ENCODE results near the gene STK24. TPM values are rescaled to one million over a fixed set of nuclear protein-coding genes. Genes with fewer than 3 reads are reported as not detected.
A peak's percentile ranks its signal among the peaks of the same experiment; 100 is the strongest.

Gene STK24
- total RNA-seq, 1 experiment from 2014 or later, result 84.8 TPM

- H3K4me3 ChIP-seq (ENCODE audit: low read depth, low read length, poor library complexity, severe bottlenecking), result no peak overlapping the region
- ChIA-PET CTCF (no interaction called here), POLR2A (ENCODE audit: low non-redundant PET) (no interaction called here)
- H3K36me3 ChIP-seq (ENCODE audit: insufficient read depth, low read length, poor library complexity, severe bottlenecking), result no peaks in the 10 kb centered on the region
- no peak overlapping the region for H3K27ac ChIP-seq (ENCODE audit: low read depth, low read length, poor library complexity, severe bottlenecking)
- TF ChIP-seq CTCF (conservative IDR thresholded peaks at IDR 0.05; ENCODE audit: low read depth, low read length), result no peak
- TF ChIP-seq EZH2 (IDR thresholded peaks at IDR 0.05; ENCODE audit: borderline replicate concordance, low read depth, low read length, poor library complexity, severe bottlenecking), result no peak
- BruUV-seq (replicated peaks), result no TSS peak
- intact Hi-C loops (cut with micrococcal nuclease; ENCODE audit: unreplicated experiment), result no loop called here
- H3K27me3 ChIP-seq (replicated peaks; ENCODE audit: insufficient read depth, low read depth, low read length, poor library complexity), result no peaks in the 10 kb centered on the region
- H3K4me1 ChIP-seq (ENCODE audit: insufficient read depth, low read length, poor library complexity, severe bottlenecking), result peaks cover 24% of the 10 kb centered on the region
- H3K9me3 ChIP-seq (ENCODE audit: low read depth, low read length, poor library complexity, severe bottlenecking), result no peaks in the 10 kb centered on the region
- no peak for DNase-seq (ENCODE audit: low spot score)
Observed at GRCh38 chr13:98567140-98567539, 9.8 kb downstream of the STK24 start.

GRCh38 chr13:98565726-98566565 is 11.0 kb downstream of the STK24 start:
- no TSS peak for BruUV-seq (replicated peaks)
- ChIA-PET CTCF (interaction anchor here (0.7 kb wide), 1 partner anchor 250 kb away, joined by 4 read pairs; no protein-coding TSS in a partner anchor), POLR2A (ENCODE audit: low non-redundant PET) (no interaction called here)
- H3K9me3 ChIP-seq (ENCODE audit: low read depth, low read length, poor library complexity, severe bottlenecking), result no peaks in the 10 kb centered on the region
- H3K4me3 ChIP-seq (ENCODE audit: low read depth, low read length, poor library complexity, severe bottlenecking), result no peak overlapping the region
- intact Hi-C loops (cut with micrococcal nuclease; ENCODE audit: unreplicated experiment), result no loop called here
- TF ChIP-seq CTCF (conservative IDR thresholded peaks at IDR 0.05; ENCODE audit: low read depth, low read length) (no peak), EZH2 (IDR thresholded peaks at IDR 0.05; ENCODE audit: borderline replicate concordance, low read depth, low read length, poor library complexity, severe bottlenecking) (no peak)
- no peaks in the 10 kb centered on the region for H3K36me3 ChIP-seq (ENCODE audit: insufficient read depth, low read length, poor library complexity, severe bottlenecking)
- DNase-seq (ENCODE audit: low spot score), result no peak
- H3K27ac ChIP-seq (ENCODE audit: low read depth, low read length, poor library complexity, severe bottlenecking), result peak overlapping the region; percentile 12
- peaks cover 12% of the 10 kb centered on the region for H3K4me1 ChIP-seq (ENCODE audit: insufficient read depth, low read length, poor library complexity, severe bottlenecking)
- no peaks in the 10 kb centered on the region for H3K27me3 ChIP-seq (replicated peaks; ENCODE audit: insufficient read depth, low read depth, low read length, poor library complexity)

GRCh38 chr13:98564204-98564603 is 12.7 kb downstream of the STK24 start:
- no TSS peak for BruUV-seq (replicated peaks)
- peaks cover 13% of the 10 kb centered on the region for H3K4me1 ChIP-seq (ENCODE audit: insufficient read depth, low read length, poor library complexity, severe bottlenecking)
- H3K9me3 ChIP-seq (ENCODE audit: low read depth, low read length, poor library complexity, severe bottlenecking), result no peaks in the 10 kb centered on the region
- no peak for DNase-seq (ENCODE audit: low spot score)
- ChIA-PET CTCF (no interaction called here), POLR2A (ENCODE audit: low non-redundant PET) (interaction anchor here (0.6 kb wide), 1 partner anchor 9 kb away, joined by 3 read pairs; no protein-coding TSS in a partner anchor)
- TF ChIP-seq CTCF (conservative IDR thresholded peaks at IDR 0.05; ENCODE audit: low read depth, low read length), result no peak
- TF ChIP-seq EZH2 (IDR thresholded peaks at IDR 0.05; ENCODE audit: borderline replicate concordance, low read depth, low read length, poor library complexity, severe bottlenecking), result no peak
- no peaks in the 10 kb centered on the region for H3K36me3 ChIP-seq (ENCODE audit: insufficient read depth, low read length, poor library complexity, severe bottlenecking)
- H3K4me3 ChIP-seq (ENCODE audit: low read depth, low read length, poor library complexity, severe bottlenecking), result no peak overlapping the region
- intact Hi-C loops (cut with micrococcal nuclease; ENCODE audit: unreplicated experiment), result no loop called here
- H3K27ac ChIP-seq (ENCODE audit: low read depth, low read length, poor library complexity, severe bottlenecking), result no peak overlapping the region
- no peaks in the 10 kb centered on the region for H3K27me3 ChIP-seq (replicated peaks; ENCODE audit: insufficient read depth, low read depth, low read length, poor library complexity)

All from A673 (cell line).